GM21381 (cell line): ENCODE results near the gene BOD1.

Experiments
- ATAC-seq: cut with Tn5 transposase; IDR thresholded peaks from one replicate; pipeline ENCODE4 v1.9.1; 2021; ENCODE audit warnings: mild to moderate bottlenecking, moderate library complexity; ENCODE audit not compliant: unreplicated experiment

BOD1 gene

GRCh38 chr5:173581408-173582215 is 34.8 kb downstream of the BOD1 start:
- no peak for ATAC-seq

GRCh38 chr5:173578947-173579615 is 37.4 kb downstream of the BOD1 start:
- ATAC-seq, result no peak

GRCh38 chr5:173577817-173578216 is 38.6 kb downstream of the BOD1 start:
- ATAC-seq, result no peak

DNA sequence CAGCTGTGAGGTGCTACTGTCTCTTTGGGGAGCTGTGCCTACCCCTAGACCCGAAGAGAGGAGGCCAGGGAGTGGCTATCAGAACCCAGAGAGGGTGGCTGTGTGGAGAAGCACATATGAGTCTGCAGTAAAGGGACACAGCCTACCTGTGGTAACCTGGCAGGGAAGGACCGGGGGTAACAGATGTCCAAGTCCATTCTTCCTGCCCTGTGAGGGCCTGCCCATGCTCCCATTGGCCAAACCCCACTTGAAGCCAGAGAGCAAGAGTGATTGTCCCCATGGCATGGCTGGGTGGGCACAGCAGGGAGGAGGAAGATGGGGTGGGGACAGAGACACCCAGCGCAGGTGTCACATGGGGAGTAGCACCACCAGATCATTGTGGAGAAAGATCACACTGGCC is 39.3 kb downstream of the BOD1 start:
- no peak for ATAC-seq

DNA sequence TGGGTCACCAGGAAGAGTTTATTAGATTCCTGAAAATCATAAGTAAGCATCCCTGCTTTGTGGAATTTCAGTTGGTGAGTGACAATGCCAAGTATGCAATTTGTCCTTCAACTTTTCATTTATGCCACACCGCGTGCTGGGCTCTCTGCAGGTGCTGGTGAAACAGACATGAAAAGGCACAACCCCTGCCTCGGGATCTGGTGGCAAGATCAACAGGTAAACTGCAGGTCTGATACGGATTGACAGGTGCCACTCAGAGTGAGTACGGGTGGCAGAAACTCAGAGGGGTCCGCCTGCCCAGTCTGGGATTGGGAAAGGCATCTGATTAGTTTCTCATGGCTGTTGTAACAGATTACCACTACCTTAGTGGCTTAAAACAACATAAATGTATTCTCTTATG is 40.5 kb downstream of the BOD1 start:
- ATAC-seq, result no peak

DNA sequence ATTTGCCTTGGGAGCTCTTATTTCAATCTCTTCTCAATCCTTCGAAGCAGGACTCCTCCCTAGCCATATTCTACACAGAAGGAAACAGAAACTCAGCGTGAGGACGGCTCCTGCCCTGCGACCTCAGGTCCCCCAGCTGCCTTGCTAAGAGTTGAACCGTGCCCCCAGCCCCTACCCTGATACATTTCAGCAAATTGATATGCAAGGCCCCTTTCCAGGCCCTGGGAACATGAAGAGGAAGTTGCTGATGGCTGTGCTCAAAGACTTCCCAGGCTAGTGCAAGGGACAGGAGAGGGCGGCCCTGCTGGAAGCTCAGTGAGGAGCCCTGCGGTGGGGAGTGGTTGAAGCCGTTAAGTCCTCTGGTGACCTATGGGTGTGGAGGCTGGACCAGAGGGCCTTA is 41.5 kb downstream of the BOD1 start:
- no peak for ATAC-seq

DNA sequence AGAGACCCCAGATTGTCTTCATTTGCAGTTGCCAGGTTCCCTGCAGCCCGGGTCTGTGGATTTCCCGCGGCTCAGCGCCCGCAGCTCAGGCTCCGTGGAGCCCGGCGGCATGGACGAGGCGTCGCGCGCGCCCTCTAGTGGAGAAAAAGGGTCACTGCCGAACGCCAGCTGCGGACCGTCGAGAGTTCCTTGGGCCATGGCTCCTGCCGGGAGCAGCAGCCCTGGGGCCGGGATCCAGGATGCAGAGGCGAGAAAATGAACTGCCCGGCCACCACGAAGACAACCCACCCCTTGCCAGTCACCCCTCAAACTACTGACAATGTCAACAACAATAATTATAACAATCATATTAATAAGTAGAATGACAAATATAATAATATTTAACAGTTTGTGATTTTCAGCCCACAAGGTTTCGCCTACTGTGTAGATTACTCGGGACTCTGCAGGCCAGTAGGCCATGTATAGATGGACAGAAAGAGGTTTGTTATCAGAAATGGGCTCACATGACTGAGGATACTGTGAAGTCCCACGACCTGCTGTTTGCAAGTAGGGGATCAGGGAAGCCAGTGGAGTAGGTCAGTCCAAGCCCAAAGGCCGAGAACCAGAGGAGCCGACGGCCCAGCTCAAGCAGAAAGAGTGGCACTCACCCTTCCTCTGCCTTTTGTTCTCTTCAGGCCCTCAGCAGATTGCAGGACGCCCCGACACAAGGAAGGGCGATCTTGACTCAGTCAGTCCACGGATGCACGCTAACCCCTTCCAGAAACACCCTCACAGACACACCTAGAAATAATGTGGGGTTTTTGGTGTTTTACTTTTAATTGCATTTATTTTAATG is 43.1 kb downstream of the BOD1 start:
- ATAC-seq, result peak; percentile 81

GRCh38 chr5:173572431-173573125 is 43.9 kb downstream of the BOD1 start:
- no peak for ATAC-seq

GRCh38 chr5:173570321-173571090 is 45.9 kb downstream of the BOD1 start:
- ATAC-seq, result no peak

- no peak for ATAC-seq
Observed at GRCh38 chr5:173568703-173569102, 47.7 kb downstream of the BOD1 start.

DNA sequence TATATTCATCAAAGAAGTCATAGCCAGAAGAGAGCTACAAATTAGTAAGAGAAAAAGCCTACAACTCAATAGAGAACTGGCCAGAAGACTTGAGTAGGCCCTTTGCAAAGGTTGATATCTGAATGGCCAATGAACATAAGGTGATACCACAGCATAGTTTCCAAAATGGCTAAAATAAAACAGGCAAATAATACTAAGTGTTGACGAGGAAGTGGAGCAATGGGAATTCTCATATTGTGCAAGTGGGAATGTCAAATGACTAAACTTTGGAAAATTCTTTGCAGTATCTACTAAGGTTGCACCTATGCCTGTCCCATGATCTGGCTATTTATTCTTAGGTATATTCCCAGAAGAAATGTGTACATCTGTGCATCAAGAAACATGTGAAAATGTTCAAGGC is 48.3 kb downstream of the BOD1 start:
- ATAC-seq, result no peak

GRCh38 chr5:173567548-173567947 is 48.9 kb downstream of the BOD1 start:
- ATAC-seq, result no peak

- no peak for ATAC-seq
Observed at GRCh38 chr5:173565491-173566072, 50.9 kb downstream of the BOD1 start.

GRCh38 chr5:173564106-173564505 is 52.3 kb downstream of the BOD1 start:
- no peak for ATAC-seq

GRCh38 chr5:173563246-173563645 is 53.2 kb downstream of the BOD1 start:
- no peak for ATAC-seq

DNA sequence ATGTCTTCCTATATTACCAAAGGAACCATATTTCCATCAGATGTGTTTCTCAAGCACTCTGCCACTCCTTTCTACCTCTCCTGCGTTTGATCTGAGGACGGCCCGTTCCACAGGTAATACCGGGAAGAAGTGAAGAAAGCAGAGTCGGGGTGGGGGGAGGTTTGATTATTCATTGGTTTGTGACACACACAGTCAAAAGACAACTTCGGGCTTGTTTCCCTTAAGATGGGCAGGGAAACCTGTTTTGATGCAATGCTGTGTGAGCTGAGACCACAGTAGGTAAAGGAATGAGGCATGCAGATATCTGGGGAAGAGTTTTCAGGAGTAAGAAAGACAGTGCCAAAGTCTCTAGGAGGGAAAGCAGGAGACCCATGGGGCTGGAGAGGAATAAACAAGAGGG is 54.0 kb downstream of the BOD1 start:
- ATAC-seq, result no peak
